Astrocyte of the cerebellum (primary cell): ENCODE data around the gene NAA10.

Source experiments
- DNase-seq: peaks from one replicate; pipeline ENCODE4 v3.0.0-alpha.2; 2011; ENCODE audit warnings: low read depth
- H3K4me3 ChIP-seq: 2 replicates; pipeline ENCODE4 v1.5.1; 2011; ENCODE audit warnings: mild to moderate bottlenecking, low read depth, low read length, moderate library complexity
- in situ Hi-C: cut with HindIII; loops from 2 replicates; pipeline ENCODE4 v1.10.0; 2017; ENCODE audit warnings: low sequenced_read_pairs
- TF ChIP-seq, protein P1 (sequence below): IDR thresholded peaks from 2 replicates; pipeline ENCODE4 v1.5.1; 2012; ENCODE audit warnings: low read length, low read depth, moderate library complexity, mild to moderate bottlenecking; ENCODE audit errors: missing control alignments

The NAA10 gene

GRCh38 chrX:153925739-153926551, 8.9 kb downstream of the NAA10 start, which contains the start of gene ARHGAP4:
ARHGAP4 (minus strand) TSS chrX:153926264; CDS start chrX:153926202, 62 bp downstream.
- no peak for DNase-seq
- in situ Hi-C loops = no loop called here
- H3K4me3 ChIP-seq = peak within 1 kb of the TSS; percentile 55
- TF ChIP-seq, protein P1, sequence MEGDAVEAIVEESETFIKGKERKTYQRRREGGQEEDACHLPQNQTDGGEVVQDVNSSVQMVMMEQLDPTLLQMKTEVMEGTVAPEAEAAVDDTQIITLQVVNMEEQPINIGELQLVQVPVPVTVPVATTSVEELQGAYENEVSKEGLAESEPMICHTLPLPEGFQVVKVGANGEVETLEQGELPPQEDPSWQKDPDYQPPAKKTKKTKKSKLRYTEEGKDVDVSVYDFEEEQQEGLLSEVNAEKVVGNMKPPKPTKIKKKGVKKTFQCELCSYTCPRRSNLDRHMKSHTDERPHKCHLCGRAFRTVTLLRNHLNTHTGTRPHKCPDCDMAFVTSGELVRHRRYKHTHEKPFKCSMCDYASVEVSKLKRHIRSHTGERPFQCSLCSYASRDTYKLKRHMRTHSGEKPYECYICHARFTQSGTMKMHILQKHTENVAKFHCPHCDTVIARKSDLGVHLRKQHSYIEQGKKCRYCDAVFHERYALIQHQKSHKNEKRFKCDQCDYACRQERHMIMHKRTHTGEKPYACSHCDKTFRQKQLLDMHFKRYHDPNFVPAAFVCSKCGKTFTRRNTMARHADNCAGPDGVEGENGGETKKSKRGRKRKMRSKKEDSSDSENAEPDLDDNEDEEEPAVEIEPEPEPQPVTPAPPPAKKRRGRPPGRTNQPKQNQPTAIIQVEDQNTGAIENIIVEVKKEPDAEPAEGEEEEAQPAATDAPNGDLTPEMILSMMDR = no peak

- DNase-seq = no peak
Observed at GRCh38 chrX:153925387-153925738, 9.5 kb downstream of the NAA10 start.

GRCh38 chrX:153924149-153924861, 10.5 kb downstream of the NAA10 start:
- in situ Hi-C loops = no loop called here
- TF ChIP-seq, protein P1 = peak; percentile 4
- no peak for DNase-seq
- H3K4me3 ChIP-seq = no peak overlapping the region

More at GRCh38 chrX:153925387-153925738, 9.5 kb downstream of the NAA10 start:
- no peak overlapping the region for H3K4me3 ChIP-seq
- TF ChIP-seq, protein P1 = no peak
- in situ Hi-C loops = no loop called here

- DNase-seq = no peak
- TF ChIP-seq, protein P1 = peak; percentile 63
- H3K4me3 ChIP-seq = no peak overlapping the region
- in situ Hi-C loops = no loop called here
Observed at GRCh38 chrX:153922932-153923857, 11.6 kb downstream of the NAA10 start.

DNA sequence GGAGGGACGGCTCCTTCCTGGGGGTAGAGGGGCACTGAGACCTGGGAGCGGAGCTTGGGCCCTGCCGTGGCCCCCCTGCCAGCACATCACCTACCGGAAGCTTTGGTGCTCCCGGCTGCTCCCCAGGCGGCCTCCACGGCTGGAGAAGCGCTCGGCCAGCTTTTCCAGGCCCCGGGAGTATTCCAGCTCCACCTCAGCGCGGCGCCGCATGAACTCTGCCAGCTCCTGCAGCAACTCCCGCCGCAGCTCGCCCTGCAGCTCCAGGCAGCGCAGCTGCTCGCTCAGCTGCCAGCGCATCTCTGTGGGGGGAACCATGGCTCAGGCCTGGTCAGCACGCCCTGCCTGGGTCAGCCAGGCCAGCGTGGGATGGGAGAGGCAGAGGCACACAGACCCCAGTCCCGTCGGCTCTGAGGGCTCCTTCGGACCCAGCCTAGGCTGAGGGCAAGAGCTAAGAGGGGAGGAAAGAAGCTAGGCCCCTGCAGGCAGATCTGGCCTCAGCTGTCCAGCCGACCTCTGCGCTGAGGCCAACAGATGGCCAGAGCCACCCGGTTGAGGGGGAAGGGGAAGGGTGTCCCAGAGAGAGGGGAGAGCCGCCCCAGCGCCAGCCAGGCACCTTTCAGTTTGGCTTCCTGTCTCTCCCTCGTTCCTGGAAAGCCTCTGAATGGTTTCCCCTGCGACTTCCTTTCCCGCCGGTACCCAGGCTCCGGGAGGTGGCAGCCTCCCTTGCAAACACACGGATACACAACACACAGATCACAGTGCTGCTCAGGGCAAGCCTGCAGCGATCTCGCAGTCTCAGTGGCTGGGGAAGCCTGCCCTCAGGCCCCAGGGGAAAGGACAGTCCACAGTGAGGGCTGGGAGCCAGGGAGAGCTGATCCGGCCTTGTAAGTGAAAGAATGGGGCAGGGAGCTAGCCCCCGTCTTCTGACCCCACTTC, 13.1 kb downstream of the NAA10 start:
- in situ Hi-C loops = no loop called here
- TF ChIP-seq, protein P1 = no peak
- no peak for DNase-seq
- no peak overlapping the region for H3K4me3 ChIP-seq
